ENCODE results near the gene ANAPC2.

GRCh38 chr9:137215196-137215986, 27.0 kb upstream of the ANAPC2 start:
- TF ChIP-seq CTCF (IDR thresholded peaks at IDR 0.05) (no peak), POLR2A (IDR thresholded peaks at IDR 0.05) (no peak), EP300 (IDR thresholded peaks at IDR 0.05) (no peak)

Data from suprapubic skin (tissue), 3 donors.